Small intestine (tissue), 7 donors: Measurements from ENCODE around the gene MCUB. TPM values are rescaled to one million over a fixed set of nuclear protein-coding genes. Genes with fewer than 3 reads are reported as not detected.

Experiments used
- DNase-seq, 2 donors: peaks; one replicate each; pipeline versions ENCODE4 v3.0.0 to v3.0.0-alpha.2; 2013
- FAIRE-seq: peaks from 2 replicates; lab custom pipeline; 2012; peaks lifted over from hg19 to GRCh38; lab: Jason Lieb, UNC
- H3K27ac ChIP-seq, 3 donors: one replicate each; pipeline ENCODE4 v1.5.1; 2013; ENCODE audit warnings: low read length in 2 of 3, mild to moderate bottlenecking in 2 of 3, control low read depth in 1 of 3, inconsistent platforms in 1 of 3, low read depth in 1 of 3, moderate library complexity in 1 of 3
- H3K27me3 ChIP-seq, 3 donors: one replicate each; pipeline ENCODE4 v1.6.1; 2013; ENCODE audit warnings: low read length in 3 of 3, inconsistent platforms in 1 of 3; ENCODE audit not compliant: control insufficient read depth in 3 of 3, insufficient read depth in 3 of 3
- H3K36me3 ChIP-seq, 3 donors: one replicate each; pipeline ENCODE4 v1.6.1; 2013; ENCODE audit warnings: low read length in 3 of 3, inconsistent platforms in 1 of 3, low read depth in 1 of 3, mild to moderate bottlenecking in 1 of 3, moderate library complexity in 1 of 3; ENCODE audit not compliant: control insufficient read depth in 3 of 3, insufficient read depth in 2 of 3
- H3K4me1 ChIP-seq, 3 donors: one replicate each; pipeline ENCODE4 v1.6.1; 2013; ENCODE audit warnings: low read length in 2 of 3, inconsistent platforms in 1 of 3, low read depth in 1 of 3, mild to moderate bottlenecking in 1 of 3, moderate library complexity in 1 of 3; ENCODE audit not compliant: control insufficient read depth in 3 of 3, insufficient read depth in 2 of 3
- H3K4me3 ChIP-seq, 3 donors: one replicate each; pipeline ENCODE4 v1.5.1; 2013; ENCODE audit warnings: low read length in 3 of 3, control low read depth in 1 of 3, inconsistent platforms in 1 of 3, low read depth in 1 of 3, mild to moderate bottlenecking in 1 of 3, moderate library complexity in 1 of 3
- H3K9me3 ChIP-seq, 2 donors: one replicate each; pipeline ENCODE4 v1.6.1; 2013; ENCODE audit warnings: low read depth in 1 of 2, low read length in 1 of 2; ENCODE audit not compliant: control insufficient read depth in 2 of 2, insufficient read depth in 1 of 2
- WGBS, 3 donors: extraction: QIAGEN DNeasy Blood & Tissue Kit; methylation state at CpG; one replicate each; pipeline ENCODE4 v1.1.7; 2013; 5-methylcytosine and 5-hydroxymethylcytosine counted together
- polyA plus RNA-seq, 4 donors: library from polyadenylated mRNA; stranded (reverse) in 3 of 4; unstranded in 1 of 4; fragments of 200-250 nt in 3 of 4; fragments of 120-200 nt in 1 of 4; gene quantifications; one replicate each; pipeline versions ENCODE4 v1.2.1 to v1.2.3, GENCODE V29; 2013
- donor health status: healthy with polysubstance abuse.
- donor health status: control.
- donor health status: control.
- donor health status: Bipolar disorder and iron deficiency.
- donor health status: healthy.

The MCUB gene
- polyA plus RNA-seq, 4 donors, result 2.2 to 12.8 (median 3.8) TPM

GRCh38 chr4:109645874-109646710 lies 86.0 kb downstream of the MCUB start:
- H3K4me3 ChIP-seq, result no peak overlapping the region
- 79 to 86% (median 85%) methylated on average over 7 of the region's 7 CpGs for WGBS, 3 donors
- DNase-seq (no peak), FAIRE-seq (no peak)
- H3K4me1 ChIP-seq, result no peaks in the 10 kb centered on the region
- no peaks in the 10 kb centered on the region for H3K36me3 ChIP-seq
- no peaks in the 10 kb centered on the region for H3K27me3 ChIP-seq
- no peak overlapping the region for H3K27ac ChIP-seq
- H3K9me3 ChIP-seq, result no peaks in the 10 kb centered on the region

GRCh38 chr4:109648266-109648996 lies 88.4 kb downstream of the MCUB start:
- Histone ChIP-seq H3K4me1 (no peaks in the 10 kb centered on the region), H3K27ac (peak overlapping the region in 1 of 3 donors; percentile 40), H3K4me3 (no peak overlapping the region), H3K36me3 (no peaks in the 10 kb centered on the region), H3K9me3 (peaks cover 0 to 12% of the 10 kb centered on the region in 2 donors), H3K27me3 (no peaks in the 10 kb centered on the region)
- FAIRE-seq (no peak), DNase-seq (peak in 1 of 2 donors; percentile 31)
- 62 to 67% (median 62%) methylated on average over 5 of the region's 5 CpGs for WGBS, 3 donors

GRCh38 chr4:109648997-109649575 lies 89.0 kb downstream of the MCUB start:
- no peaks in the 10 kb centered on the region for H3K36me3 ChIP-seq
- WGBS, 3 donors, result 77 to 86% (median 80%) methylated on average over 2 of the region's 2 CpGs
- FAIRE-seq, result no peak
- no peak for DNase-seq
- H3K4me3 ChIP-seq, result no peak overlapping the region
- no peaks in the 10 kb centered on the region for H3K4me1 ChIP-seq
- no peak overlapping the region for H3K27ac ChIP-seq
- H3K9me3 ChIP-seq, result peaks cover 0 to 15% of the 10 kb centered on the region in 2 donors
- no peaks in the 10 kb centered on the region for H3K27me3 ChIP-seq

- Histone ChIP-seq H3K36me3 (no peaks in the 10 kb centered on the region), H3K4me1 (no peaks in the 10 kb centered on the region), H3K9me3 (peaks cover 0 to 15% of the 10 kb centered on the region in 2 donors), H3K27ac (peak overlapping the region in 1 of 3 donors; percentile 58), H3K27me3 (no peaks in the 10 kb centered on the region), H3K4me3 (no peak overlapping the region)
- WGBS, 3 donors, result 79 to 88% (median 83%) methylated on average over 1 of the region's 1 CpG
- DNase-seq (no peak), FAIRE-seq (no peak)
Observed at GRCh38 chr4:109649872-109650271, 89.8 kb downstream of the MCUB start.

GRCh38 chr4:109655396-109655795 lies 95.3 kb downstream of the MCUB start:
- Histone ChIP-seq H3K36me3 (no peaks in the 10 kb centered on the region), H3K4me1 (no peaks in the 10 kb centered on the region), H3K27ac (no peak overlapping the region), H3K9me3 (peaks cover 0 to 15% of the 10 kb centered on the region in 2 donors), H3K27me3 (no peaks in the 10 kb centered on the region), H3K4me3 (no peak overlapping the region)
- no peak for FAIRE-seq
- 70 to 76% (median 71%) methylated on average over 6 of the region's 6 CpGs for WGBS, 3 donors
- no peak for DNase-seq

GRCh38 chr4:109657854-109658418 lies 97.9 kb downstream of the MCUB start:
- FAIRE-seq, result no peak
- 92 to 95% (median 93%) methylated on average over 9 of the region's 9 CpGs for WGBS, 3 donors

GRCh38 chr4:109658871-109659410 lies 98.9 kb downstream of the MCUB start:
- Histone ChIP-seq H3K27me3 (no peaks in the 10 kb centered on the region), H3K27ac (no peak overlapping the region), H3K9me3 (no peaks in the 10 kb centered on the region), H3K36me3 (no peaks in the 10 kb centered on the region), H3K4me3 (no peak overlapping the region), H3K4me1 (no peaks in the 10 kb centered on the region)
- WGBS, 3 donors, result 70 to 78% (median 78%) methylated on average over 6 of the region's 6 CpGs
- DNase-seq, result peak; percentile 16 to 27
- FAIRE-seq, result no peak

More at GRCh38 chr4:109657854-109658418, 97.9 kb downstream of the MCUB start:
- DNase-seq, result no peak
- no peak overlapping the region for H3K4me3 ChIP-seq
- no peaks in the 10 kb centered on the region for H3K4me1 ChIP-seq
- peaks cover 0 to 8% of the 10 kb centered on the region in 2 donors for H3K9me3 ChIP-seq
- no peak overlapping the region for H3K27ac ChIP-seq
- no peaks in the 10 kb centered on the region for H3K27me3 ChIP-seq
- H3K36me3 ChIP-seq, result no peaks in the 10 kb centered on the region

GRCh38 chr4:109662116-109662515 lies 102.1 kb downstream of the MCUB start:
- Histone ChIP-seq H3K36me3 (no peaks in the 10 kb centered on the region), H3K27me3 (no peaks in the 10 kb centered on the region), H3K4me1 (no peaks in the 10 kb centered on the region), H3K4me3 (no peak overlapping the region), H3K9me3 (no peaks in the 10 kb centered on the region), H3K27ac (no peak overlapping the region)
- DNase-seq, result no peak
- 79 to 86% (median 85%) methylated on average over 2 of the region's 2 CpGs for WGBS, 3 donors
- FAIRE-seq, result no peak
